Activated naive CD4-positive, alpha-beta T cell treated with anti-CD3 and anti-CD28 coated beads, Interleukin-2, amount 10 ng/mL, durations not matched to agents 5 hours and 36 hours (primary cell): ENCODE results near the gene LINC00237. TPM values are rescaled to one million over a fixed set of nuclear protein-coding genes. Genes with fewer than 3 reads are reported as not detected.

Experiments used
- total RNA-seq, 2 experiments: library from RNA; stranded (reverse); gene quantifications; one replicate each; pipeline ENCODE4 v1.2.3, GENCODE V29; 2021

The LINC00237 gene
- total RNA-seq: not detected

GRCh38 chr20:21106171-21107017 lies at the start of gene LINC00237:
TSS of gene LINC00237 (minus strand) at chr20:21106358.

GRCh38 chr20:21125849-21126580 lies 19.9 kb upstream of the LINC00237 start, which contains the start of gene KIZ:
TSS of gene KIZ (plus strand) at chr20:21126082. CDS start at chr20:21126116, 34 bp downstream.

Other genes starting within 250 kb of the LINC00237 start
- gene KIZ, start 19.7 kb upstream of the LINC00237 start, total RNA-seq: 10 to 100 TPM; 18.9 to 24.3 TPM
- gene XRN2, start 197.0 kb upstream of the LINC00237 start, total RNA-seq: 10 to 100 TPM; 72.6 to 73.7 TPM